Fibroblast of the aortic adventitia (primary cell): ENCODE data around the gene FNDC3A. TPM values are rescaled to one million over a fixed set of nuclear protein-coding genes. Genes with fewer than 3 reads are reported as not detected.
"Not testable (repeated sequence)": the region's sequence is repeated elsewhere in the genome, so short reads cannot be mapped to it uniquely, and the experiment has no call there.

Experiments used
- DNase-seq: peaks from one replicate; pipeline ENCODE4 v3.0.0-alpha.2; 2010; ENCODE audit warnings: low read depth
- H3K4me3 ChIP-seq: 2 replicates; pipeline ENCODE4 v1.5.1; 2011; ENCODE audit warnings: low read depth, mild to moderate bottlenecking, control low read depth, low read length, moderate library complexity
- total RNA-seq: library from RNA; depleted of rRNA; stranded (reverse); fragments of >200 nt; gene quantifications from 2 replicates; pipeline ENCODE4 v1.2.3, GENCODE V29; 2012; ENCODE audit warnings: low replicate concordance
- TF ChIP-seq, protein P1 (sequence below): IDR thresholded peaks from 2 replicates; pipeline ENCODE4 v1.5.1; 2011; ENCODE audit warnings: mild to moderate bottlenecking, low read length, control low read depth, inconsistent platforms; ENCODE audit not compliant: insufficient read depth

FNDC3A gene
- total RNA-seq, 1 donor = 71.6 TPM

GRCh38 chr13:49132479-49133002, 156.8 kb downstream of the FNDC3A start:
- H3K4me3 ChIP-seq = no peak overlapping the region
- TF ChIP-seq, protein P1, sequence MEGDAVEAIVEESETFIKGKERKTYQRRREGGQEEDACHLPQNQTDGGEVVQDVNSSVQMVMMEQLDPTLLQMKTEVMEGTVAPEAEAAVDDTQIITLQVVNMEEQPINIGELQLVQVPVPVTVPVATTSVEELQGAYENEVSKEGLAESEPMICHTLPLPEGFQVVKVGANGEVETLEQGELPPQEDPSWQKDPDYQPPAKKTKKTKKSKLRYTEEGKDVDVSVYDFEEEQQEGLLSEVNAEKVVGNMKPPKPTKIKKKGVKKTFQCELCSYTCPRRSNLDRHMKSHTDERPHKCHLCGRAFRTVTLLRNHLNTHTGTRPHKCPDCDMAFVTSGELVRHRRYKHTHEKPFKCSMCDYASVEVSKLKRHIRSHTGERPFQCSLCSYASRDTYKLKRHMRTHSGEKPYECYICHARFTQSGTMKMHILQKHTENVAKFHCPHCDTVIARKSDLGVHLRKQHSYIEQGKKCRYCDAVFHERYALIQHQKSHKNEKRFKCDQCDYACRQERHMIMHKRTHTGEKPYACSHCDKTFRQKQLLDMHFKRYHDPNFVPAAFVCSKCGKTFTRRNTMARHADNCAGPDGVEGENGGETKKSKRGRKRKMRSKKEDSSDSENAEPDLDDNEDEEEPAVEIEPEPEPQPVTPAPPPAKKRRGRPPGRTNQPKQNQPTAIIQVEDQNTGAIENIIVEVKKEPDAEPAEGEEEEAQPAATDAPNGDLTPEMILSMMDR = no peak
- DNase-seq = no peak

GRCh38 chr13:49134305-49134704, 158.6 kb downstream of the FNDC3A start:
- H3K4me3 ChIP-seq = no peak overlapping the region
- TF ChIP-seq, protein P1 = no peak
- DNase-seq = no peak

- DNase-seq, H3K4me3 ChIP-seq: not testable (repeated sequence)
These were observed 161.5 kb downstream of the FNDC3A start for GRCh38 chr13:49137138-49137643.

DNA sequence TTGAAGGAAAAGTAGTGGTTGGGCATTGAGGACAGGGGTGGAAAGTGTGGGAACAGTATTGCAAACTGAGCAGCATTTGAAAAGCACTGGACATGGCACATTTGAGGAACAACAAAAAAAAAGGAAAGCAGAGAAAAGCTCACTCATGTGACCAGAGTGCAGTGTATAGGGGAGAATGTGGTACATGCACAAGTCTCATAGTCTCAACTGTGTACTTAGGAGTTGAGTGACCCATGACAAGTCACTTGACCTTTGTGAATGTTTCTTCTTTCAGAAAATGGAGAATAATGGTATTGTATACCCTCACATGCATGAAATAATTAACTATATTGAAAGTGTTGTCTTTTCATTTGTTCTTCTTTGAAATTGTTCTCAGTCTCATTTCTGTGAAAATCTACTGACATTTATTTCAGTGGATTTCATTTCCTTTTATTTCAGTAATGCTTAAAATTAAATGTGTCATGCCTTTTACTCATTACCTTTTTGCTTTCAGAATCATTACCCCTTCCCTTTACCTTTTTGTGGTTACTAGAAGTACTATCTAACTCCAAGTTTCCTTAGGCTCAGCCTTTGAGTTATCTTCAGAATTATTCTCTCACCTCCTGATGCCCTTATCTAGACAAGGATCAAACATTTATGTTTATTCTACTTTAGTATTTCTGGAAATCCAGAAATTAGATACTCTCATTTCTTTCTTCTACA, 165.3 kb downstream of the FNDC3A start:
- DNase-seq = no peak
- TF ChIP-seq, protein P1 = no peak
- H3K4me3 ChIP-seq = no peak overlapping the region

- peak; percentile 57 for DNase-seq
- H3K4me3 ChIP-seq = peak overlapping the region; percentile 22
- TF ChIP-seq, protein P1 = no peak
These were observed 171.2 kb downstream of the FNDC3A start for GRCh38 chr13:49146950-49147355.

DNA sequence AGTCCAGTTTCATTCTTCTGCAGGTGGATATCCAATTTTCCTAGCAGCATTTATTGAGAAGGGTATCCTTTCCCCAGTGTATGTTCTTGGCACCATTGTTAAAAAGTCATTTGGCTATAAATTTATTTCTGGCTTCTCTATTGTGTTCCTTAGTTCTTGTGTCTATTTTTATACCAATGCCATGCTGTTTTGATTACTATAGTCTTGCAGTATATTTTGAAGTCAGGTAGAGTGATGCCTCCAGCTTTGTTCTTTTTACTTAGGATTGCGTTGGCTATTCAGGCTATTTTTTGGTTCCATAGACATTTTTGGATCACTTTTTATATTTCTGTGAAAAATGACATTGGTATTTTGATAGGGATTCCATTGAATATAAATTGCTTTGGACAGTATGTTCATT, 172.7 kb downstream of the FNDC3A start:
- DNase-seq = no peak
- TF ChIP-seq, protein P1 = no peak
- H3K4me3 ChIP-seq = no peak overlapping the region

GRCh38 chr13:49157955-49158584, 182.4 kb downstream of the FNDC3A start:
- not testable (repeated sequence) for H3K4me3 ChIP-seq

DNA sequence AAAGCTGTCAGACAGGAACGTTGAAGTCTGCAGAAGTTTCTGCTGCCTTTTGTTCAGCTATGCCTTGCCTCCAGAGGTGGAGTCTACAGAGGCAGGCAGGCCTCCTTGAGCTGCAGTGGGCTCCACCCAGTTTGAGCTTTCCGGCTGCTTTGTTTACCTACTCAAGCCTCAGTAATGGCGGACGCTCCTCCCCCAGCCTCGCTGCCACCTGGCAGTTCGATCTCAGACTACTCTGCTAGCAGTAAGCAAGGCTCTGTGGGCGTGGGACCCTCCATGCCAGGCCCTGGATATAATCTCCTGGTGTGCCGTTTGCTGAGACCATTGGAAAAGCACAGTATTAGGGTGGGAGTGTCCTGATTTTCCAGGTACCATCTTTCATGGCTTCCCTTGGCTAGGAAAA, 187.4 kb downstream of the FNDC3A start:
- not testable (repeated sequence) for DNase-seq, H3K4me3 ChIP-seq

More at GRCh38 chr13:49157955-49158584, 182.4 kb downstream of the FNDC3A start:
- not testable (repeated sequence) for DNase-seq
